DMS53 treated with DMSO at 0.1 percent for 48 hours (cell line): ENCODE data around the gene ADAMTSL3.
"Not testable (repeated sequence)": the region's sequence is repeated elsewhere in the genome, so short reads cannot be mapped to it uniquely, and the experiment has no call there.

ENCODE experiments used
- DNase-seq: peaks from one replicate; lab custom pipeline; 2025; ENCODE audit not compliant: unreplicated experiment; lab: John Stamatoyannopoulos, UW

The ADAMTSL3 gene

GRCh38 chr15:83747050-83747717 lies 93.3 kb downstream of the ADAMTSL3 start:
- peak; percentile 9 for DNase-seq

- DNase-seq: no peak
These were observed 93.8 kb downstream of the ADAMTSL3 start for GRCh38 chr15:83747718-83748110.

- DNase-seq: no peak
These were observed 100.1 kb downstream of the ADAMTSL3 start for GRCh38 chr15:83753872-83754493.

- not testable (repeated sequence) for DNase-seq
These were observed 103.4 kb downstream of the ADAMTSL3 start for GRCh38 chr15:83757291-83757690.

- no peak for DNase-seq
These were observed 108.4 kb downstream of the ADAMTSL3 start for GRCh38 chr15:83762367-83762766.

GRCh38 chr15:83764201-83764838 lies 110.4 kb downstream of the ADAMTSL3 start:
- DNase-seq: no peak

- no peak for DNase-seq
These were observed 112.4 kb downstream of the ADAMTSL3 start for GRCh38 chr15:83766339-83766738.

- DNase-seq: no peak
These were observed 113.8 kb downstream of the ADAMTSL3 start for GRCh38 chr15:83767741-83768140.

- DNase-seq: no peak
These were observed 115.6 kb downstream of the ADAMTSL3 start for GRCh38 chr15:83769411-83769999.

GRCh38 chr15:83775738-83776137 lies 121.8 kb downstream of the ADAMTSL3 start:
- DNase-seq: no peak

- DNase-seq: no peak
These were observed 123.1 kb downstream of the ADAMTSL3 start for GRCh38 chr15:83776986-83777385.

GRCh38 chr15:83783227-83783626 lies 129.3 kb downstream of the ADAMTSL3 start:
- no peak for DNase-seq

- DNase-seq: no peak
These were observed 131.1 kb downstream of the ADAMTSL3 start for GRCh38 chr15:83784975-83785374.

GRCh38 chr15:83786336-83786735 lies 132.4 kb downstream of the ADAMTSL3 start:
- DNase-seq: no peak

GRCh38 chr15:83793069-83793468 lies 139.1 kb downstream of the ADAMTSL3 start:
- DNase-seq: no peak

GRCh38 chr15:83794209-83794608 lies 140.3 kb downstream of the ADAMTSL3 start:
- DNase-seq: no peak

- DNase-seq: no peak
These were observed 155.4 kb downstream of the ADAMTSL3 start for GRCh38 chr15:83809345-83809744.

- DNase-seq: no peak
These were observed 156.2 kb downstream of the ADAMTSL3 start for GRCh38 chr15:83810110-83810509.

GRCh38 chr15:83813682-83814081 lies 159.8 kb downstream of the ADAMTSL3 start:
- no peak for DNase-seq

GRCh38 chr15:83815506-83815905 lies 161.6 kb downstream of the ADAMTSL3 start:
- no peak for DNase-seq

- DNase-seq: no peak
These were observed 162.4 kb downstream of the ADAMTSL3 start for GRCh38 chr15:83816124-83816883.
